GM19238 (cell line): Measurements from ENCODE around the gene NTMT1.

Source experiments
- DNase-seq: peaks from one replicate; pipeline ENCODE4 v3.0.0; 2011; ENCODE audit warnings: low spot score; ENCODE audit not compliant: insufficient read length

The NTMT1 gene

GRCh38 chr9:129597355-129598088 lies 28.4 kb upstream of the NTMT1 start:
- no peak for DNase-seq

- DNase-seq, result no peak
These were observed 27.8 kb upstream of the NTMT1 start for GRCh38 chr9:129598089-129598596.

- no peak for DNase-seq
These were observed 24.8 kb upstream of the NTMT1 start for GRCh38 chr9:129601082-129601674.

- DNase-seq, result no peak
These were observed 23.2 kb upstream of the NTMT1 start for GRCh38 chr9:129602598-129603415.

- DNase-seq, result no peak
These were observed 21.8 kb upstream of the NTMT1 start for GRCh38 chr9:129604056-129604765.

GRCh38 chr9:129604766-129605163 lies 21.2 kb upstream of the NTMT1 start:
- no peak for DNase-seq

- DNase-seq, result no peak
These were observed 19.6 kb upstream of the NTMT1 start for GRCh38 chr9:129606161-129607026.

GRCh38 chr9:129607027-129607387 lies 19.0 kb upstream of the NTMT1 start:
- DNase-seq, result no peak

- no peak for DNase-seq
These were observed 17.1 kb upstream of the NTMT1 start for GRCh38 chr9:129608561-129609481.

GRCh38 chr9:129609486-129610212 lies 16.3 kb upstream of the NTMT1 start:
- DNase-seq, result peak; percentile 66

- no peak for DNase-seq
These were observed 15.8 kb upstream of the NTMT1 start for GRCh38 chr9:129610213-129610472.

- peak; percentile 83 for DNase-seq
These were observed 15.3 kb upstream of the NTMT1 start for GRCh38 chr9:129610473-129611306.

GRCh38 chr9:129611307-129611800 lies 14.6 kb upstream of the NTMT1 start:
- DNase-seq, result no peak

GRCh38 chr9:129612123-129612522 lies 13.8 kb upstream of the NTMT1 start:
- DNase-seq, result no peak

- no peak for DNase-seq
These were observed 13.0 kb upstream of the NTMT1 start for GRCh38 chr9:129612815-129613519.

- DNase-seq, result no peak
These were observed 12.3 kb upstream of the NTMT1 start for GRCh38 chr9:129613520-129614175.

GRCh38 chr9:129614932-129615331 lies 11.0 kb upstream of the NTMT1 start:
- DNase-seq, result no peak
